GM19035 (cell line): ENCODE data around the gene AP5S1.

ENCODE experiments used
- ATAC-seq: cut with Tn5 transposase; IDR thresholded peaks from one replicate; pipeline ENCODE4 v1.9.1; 2021; ENCODE audit not compliant: unreplicated experiment

AP5S1 gene

GRCh38 chr20:3873507-3873906 lies 53.2 kb downstream of the AP5S1 start:
- ATAC-seq: no peak

GRCh38 chr20:3874194-3874844 lies 54.0 kb downstream of the AP5S1 start:
- no peak for ATAC-seq

DNA sequence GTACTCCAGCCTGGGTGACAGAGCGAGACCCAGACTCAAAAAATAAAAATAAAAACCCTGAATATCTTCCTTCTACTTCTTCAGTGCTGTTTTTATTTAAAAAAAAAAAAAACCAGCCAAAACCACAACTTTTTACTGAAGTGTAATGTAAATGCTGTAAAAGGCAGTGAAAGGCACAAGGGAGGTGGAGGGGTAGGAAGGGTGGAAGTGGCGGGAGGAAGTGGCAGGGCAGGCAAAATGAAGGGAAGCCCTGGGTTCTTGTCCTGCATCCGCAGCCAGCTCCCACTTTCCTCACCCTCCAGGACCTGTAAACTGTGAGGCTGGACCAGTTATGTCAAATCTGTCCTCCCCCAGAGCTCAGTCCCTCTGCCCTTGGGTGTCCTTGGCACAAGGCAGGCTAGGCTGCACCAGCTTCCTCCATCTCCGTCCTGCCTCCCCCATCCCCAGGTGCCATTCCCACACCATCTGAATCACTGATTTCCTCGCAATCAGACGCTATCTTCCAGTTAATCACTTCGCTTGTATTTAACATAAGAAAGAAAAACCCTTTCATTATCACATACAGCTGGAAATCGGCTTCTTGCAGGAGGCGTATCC lies 55.1 kb downstream of the AP5S1 start:
- no peak for ATAC-seq

- ATAC-seq: no peak
These were observed 55.7 kb downstream of the AP5S1 start for GRCh38 chr20:3876000-3876399.

- ATAC-seq: no peak
These were observed 56.3 kb downstream of the AP5S1 start for GRCh38 chr20:3876676-3877075.
